ENCODE data around the gene SLC27A3.
"Not testable (repeated sequence)": the region's sequence is repeated elsewhere in the genome, so short reads cannot be mapped to it uniquely, and the experiment has no call there.

Gene SLC27A3

DNA sequence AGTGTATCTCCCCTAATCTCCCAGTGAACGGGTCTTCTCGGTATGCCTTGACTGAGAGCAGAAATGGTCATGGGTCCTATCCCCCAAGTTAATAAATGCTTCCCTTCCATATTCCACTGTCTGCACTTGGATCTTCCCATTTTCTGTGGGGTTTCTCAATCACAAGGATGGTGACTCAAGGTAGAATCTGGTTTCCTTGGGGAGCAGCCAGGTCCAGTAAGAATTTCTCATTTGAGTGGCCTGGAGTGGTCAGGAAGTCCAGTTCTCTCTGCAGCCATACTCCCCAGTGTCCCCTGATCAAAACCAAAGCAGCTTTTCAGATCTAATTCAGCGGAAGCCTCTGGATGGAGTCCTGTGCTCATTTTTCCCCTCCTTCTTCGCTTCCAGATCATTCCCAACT, 14.8 kb upstream of the SLC27A3 start:
- no peak for DNase-seq (ENCODE audit: low read depth in 2 of 2)

DNA sequence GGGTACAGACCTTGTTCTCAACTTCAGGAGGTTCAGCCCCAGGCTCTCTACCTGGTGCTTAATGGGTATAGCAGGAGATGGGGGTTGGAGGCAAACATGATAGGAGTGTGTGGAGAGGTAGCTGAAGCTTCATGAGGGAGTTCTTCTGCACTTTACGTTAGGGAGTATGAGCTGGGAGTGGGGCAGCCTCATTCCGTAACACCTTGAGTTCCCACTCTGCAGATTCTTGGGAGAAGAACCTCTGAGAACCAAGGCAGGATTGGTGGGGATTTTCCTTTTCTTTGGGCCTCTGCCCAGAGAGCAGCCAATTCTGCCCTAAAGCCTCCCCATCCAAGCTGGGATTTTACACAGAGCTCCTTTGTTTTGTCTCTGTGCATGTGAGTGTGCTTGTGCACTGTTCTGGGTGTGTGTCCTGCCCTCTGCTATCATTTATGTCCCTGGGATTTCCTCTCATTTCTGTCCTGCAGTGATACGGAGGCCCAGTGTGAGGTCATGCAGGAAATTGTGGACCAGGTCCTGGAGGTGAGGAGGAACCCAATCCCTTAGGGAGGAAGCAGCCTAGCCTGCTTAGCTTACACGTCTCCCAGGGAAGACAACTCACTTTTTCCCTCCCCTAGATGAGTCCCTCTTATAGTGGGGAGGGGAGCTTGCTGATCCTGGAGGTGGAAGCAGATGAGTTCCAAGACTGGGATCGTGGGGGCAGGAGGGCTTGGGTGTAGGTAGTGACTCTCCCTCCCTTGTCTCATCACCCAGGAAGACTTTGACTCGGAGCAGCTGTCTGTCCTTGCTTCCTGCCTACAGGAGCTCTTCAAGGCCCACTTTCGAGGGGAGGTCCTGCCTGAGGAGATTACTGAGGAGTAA, 11.6 kb upstream of the SLC27A3 start:
- no peak for DNase-seq (ENCODE audit: low read depth in 2 of 2)

DNA sequence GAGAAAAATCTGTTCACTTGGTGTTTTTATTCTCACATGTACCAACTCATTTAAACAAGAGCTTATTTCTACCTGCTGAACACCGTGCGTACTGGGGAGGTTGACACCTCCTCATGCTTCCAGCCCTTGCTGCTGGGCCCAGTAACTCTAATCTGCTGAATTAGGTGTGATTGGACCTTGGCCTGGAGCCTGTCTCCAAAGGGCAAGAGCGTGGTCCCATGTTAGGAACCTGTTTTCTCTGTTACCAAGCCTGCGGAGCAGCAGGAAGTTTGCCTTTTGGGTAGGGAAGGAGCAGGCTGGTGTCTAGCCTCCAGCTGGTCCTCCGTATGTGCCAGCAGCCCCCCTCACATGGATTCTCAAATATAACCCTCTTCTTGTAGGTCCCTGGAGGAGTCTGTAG, 10.9 kb upstream of the SLC27A3 start:
- no peak for DNase-seq (ENCODE audit: low read depth in 2 of 2)

DNA sequence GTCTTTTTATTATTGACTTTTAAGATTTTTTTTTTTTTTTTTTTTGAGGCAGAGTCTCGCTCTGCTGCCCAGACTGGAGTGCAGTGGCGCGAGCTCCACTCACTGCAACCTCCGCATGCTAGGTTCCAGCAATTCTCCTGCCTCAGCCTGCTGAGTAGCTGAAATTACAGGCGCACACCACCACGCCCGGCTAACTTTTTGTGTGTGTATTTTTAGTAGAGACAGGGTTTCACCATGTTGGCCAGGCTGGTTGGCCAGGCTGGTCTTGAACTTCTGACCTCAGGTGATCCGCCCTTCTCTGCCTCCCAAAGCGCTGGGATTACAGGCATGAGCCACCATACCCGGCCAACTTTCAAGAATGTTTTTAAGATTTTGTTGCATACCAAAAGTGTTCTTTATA, 8.5 kb upstream of the SLC27A3 start:
- not testable (repeated sequence) for DNase-seq (ENCODE audit: low read depth in 2 of 2)

DNA sequence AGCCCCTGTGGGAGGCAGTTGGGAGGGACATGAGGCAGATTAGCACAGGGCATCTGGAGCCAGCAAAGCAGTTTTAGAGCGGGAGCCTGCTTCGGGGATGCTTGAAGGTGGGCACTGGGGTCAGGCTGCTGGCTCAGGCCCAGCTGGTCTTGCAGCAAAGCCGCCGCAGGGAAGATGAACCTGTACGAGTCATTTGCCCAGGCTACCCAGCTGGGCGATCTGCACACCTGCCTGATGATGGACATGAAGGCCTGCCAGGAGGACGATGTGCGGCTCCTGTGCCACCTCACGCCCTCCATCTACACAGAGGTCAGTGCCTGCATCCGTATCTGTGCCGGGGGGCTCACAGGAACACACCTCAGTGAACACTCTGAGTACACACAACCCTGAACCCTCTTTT, 7.7 kb upstream of the SLC27A3 start:
- no peak for DNase-seq (ENCODE audit: low read depth in 2 of 2)

DNA sequence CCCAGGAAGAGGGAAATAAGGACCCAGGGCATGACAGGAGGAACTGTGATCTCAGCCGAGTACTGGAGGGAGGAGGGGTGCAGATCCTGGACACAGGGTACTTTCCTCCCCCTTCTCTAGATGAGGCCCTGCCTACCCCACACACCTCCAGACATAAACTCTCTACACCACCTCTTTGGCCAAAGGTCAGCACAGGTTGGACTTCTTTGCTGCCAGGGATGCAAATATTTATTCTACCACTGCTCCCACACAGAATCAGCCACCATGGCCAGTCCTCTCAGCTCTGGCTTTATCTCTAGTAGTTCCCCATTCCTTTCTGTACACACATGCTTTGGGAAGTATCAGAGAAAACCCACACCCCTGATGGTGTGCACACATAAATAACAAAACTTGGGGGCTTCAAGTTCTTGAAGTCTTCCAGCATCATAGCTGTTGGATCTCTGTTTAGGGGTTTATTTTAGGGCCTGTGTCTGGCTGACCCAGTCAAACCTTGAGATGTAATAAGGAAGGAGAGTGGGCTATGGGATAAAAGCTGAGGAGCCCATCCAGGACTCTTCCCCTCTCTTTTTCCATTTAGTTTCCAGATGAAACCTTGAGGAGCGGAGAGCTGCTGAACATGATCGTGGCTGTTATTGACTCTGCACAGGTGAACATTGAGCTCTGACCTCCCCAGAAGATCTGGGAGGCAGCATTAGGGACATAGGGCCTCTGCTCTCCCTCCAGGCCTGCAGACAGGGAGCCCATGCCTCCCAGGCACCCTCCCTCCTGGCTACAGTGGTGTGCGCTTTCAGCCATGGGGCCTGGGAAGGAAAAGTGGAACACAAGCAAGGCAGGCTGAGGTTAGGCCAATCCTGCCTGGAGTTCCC, 6.7 kb upstream of the SLC27A3 start:
- DNase-seq (ENCODE audit: low read depth in 2 of 2), result no peak

DNA sequence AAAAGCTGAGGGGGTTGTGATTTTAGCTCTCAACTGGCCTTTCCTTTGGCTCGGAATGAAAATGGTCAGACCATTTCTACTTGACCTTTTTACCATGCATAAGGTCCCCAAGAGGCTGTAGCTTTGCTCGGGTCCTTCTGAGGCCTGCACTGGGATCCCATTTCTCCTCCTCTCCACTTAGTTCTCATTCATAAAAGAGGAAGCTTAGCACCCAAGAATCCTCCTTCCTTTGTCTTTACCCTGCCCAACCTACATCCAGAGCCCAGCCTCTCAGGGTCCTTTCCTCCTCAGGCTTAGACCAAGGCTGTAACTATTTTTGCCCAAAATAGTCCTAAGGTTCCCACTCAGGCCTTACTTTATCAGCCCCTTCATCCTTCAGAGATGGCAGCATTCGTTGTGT, 6.0 kb upstream of the SLC27A3 start:
- DNase-seq (ENCODE audit: low read depth in 2 of 2), result no peak

DNA sequence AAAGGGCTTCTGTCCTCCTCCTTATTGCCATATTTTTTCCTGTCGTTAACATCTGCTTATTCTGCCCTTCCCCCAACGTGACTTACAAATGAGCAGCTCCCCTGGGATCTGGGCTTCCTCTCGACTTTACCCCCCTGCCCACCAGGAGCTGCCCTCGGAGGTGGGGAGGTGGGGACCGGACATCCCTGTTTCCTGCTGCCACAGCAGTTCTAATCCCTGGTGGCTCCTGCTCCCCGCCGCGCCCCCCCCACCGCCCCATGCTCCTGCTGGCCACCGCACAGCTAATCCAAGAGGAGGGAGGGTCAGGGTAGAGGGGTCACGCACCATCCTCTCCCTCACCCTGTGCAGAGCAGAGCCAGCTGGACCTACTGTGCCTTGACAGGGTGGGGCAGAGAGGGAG, 4.4 kb upstream of the SLC27A3 start:
- DNase-seq (ENCODE audit: low read depth in 2 of 2), result no peak

DNA sequence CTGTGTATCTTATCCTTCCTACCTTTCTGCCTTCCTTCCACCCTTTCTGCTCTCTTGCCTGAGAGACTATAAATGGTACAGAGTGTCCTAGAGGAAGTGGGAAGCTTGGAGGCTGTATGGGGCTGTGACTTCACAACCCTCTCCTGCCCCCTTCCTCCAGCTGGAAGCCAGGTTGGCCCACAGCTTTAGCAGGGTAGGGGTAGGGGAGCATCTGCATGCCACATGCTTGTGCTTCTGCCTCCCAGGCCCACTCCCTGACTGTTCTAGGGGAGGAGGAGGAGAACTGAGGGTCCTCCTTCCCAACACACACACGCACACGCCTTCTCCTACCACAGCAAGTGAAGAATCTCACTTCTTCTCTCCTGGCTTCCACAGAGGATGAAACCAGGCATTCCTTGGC, 3.9 kb upstream of the SLC27A3 start:
- DNase-seq (ENCODE audit: low read depth in 2 of 2), result no peak

DNA sequence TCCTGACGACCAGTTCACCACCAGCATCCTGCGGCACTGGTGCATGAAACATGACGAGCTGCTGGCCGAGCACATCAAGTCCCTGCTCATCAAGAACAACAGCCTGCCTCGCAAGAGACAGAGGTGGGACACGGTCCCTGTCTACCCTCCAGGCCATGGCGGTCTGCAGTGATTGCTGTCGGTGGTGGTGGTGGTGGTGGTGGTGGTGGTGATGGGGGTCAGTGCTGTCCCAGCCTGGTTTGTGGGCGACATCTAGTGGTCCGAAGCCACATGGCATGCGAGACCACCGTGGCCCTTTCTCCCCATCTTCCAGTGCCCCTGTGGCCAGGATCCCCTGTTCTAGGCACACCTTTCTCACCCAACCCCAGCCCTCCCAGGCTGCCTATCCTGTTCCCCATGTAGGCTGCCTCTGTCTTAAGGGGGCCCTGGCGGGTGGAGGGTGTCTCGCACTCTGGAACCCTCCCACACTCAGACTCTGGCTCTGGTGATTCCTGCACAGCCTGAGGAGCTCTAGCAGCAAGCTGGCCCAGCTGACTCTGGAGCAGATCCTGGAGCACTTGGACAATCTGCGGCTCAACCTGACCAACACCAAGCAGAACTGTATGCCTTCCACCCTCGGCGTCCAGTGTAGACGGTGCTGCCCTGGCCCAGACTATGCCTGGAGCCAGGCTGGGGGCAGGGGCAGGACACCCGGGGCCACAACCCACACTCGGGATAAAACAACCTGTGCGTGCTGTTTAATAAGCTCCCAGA, 3.2 kb upstream of the SLC27A3 start:
- no peak for DNase-seq (ENCODE audit: low read depth in 2 of 2)

DNA sequence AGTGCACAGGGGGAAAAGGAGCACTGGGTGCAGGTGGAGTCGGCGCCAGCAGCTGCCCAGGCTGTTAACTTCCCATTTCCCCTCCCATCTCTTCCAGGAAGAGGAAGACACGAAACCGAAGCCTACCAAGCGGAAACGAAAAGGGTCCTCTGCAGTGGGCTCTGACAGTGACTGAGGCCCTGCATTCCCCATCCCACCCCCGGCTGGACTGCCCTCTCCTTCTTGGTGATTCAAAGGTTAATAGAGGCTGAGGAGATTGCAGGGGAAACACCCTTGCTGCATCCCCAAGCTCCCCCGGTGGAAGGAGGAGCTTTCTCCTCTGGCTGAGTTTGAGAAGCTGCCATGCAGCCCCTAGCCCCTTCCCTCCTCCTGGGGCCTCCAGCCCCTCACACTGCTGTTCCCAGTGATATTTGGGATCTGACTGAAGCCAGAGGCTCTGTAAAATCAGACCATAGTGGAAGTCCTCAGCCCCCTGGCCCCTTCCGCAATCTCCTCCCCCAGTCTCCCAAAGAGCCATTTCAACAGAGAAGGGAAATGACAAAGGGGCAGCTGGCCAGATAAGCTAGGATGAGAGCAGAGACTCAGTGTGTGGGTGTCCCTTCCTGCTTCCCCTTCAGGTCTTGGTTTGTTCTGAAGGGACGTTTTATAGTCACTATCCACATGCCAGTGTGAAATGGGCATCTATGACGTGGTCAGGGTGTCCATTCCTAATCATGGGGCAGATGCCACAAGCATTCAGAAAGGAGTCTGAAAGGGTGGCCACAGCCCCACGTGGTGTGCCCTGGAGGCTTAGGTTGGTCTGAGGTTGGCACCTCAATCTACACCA, 1.9 kb upstream of the SLC27A3 start:
- no peak for DNase-seq (ENCODE audit: low read depth in 2 of 2)

DNA sequence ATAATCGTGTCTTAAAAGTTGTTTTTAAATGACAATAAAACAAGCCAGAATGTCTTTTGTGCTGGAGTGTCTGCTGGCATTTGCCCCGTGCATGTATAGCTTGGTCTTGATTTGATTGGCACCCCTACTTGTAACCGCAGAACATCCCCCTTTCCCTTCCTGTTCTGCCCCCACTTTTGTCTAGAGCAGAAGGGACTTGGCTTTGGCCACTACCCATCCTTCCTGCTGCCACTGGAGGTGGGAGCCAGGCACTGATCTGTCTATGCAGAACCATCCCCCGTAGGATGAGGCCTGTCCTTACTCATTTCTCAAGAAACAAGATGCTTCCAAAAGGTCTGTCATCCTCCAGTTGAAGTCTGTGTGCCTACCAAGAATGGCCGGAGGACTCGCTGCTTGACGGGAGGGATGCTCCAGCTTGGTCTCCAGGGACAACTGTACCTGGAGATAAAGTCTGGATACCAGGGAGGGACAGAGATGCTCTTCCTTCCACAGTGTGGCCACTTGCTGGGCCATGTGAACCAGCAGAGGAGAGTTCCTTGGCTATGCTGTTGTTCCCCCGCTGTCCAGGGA, 1.1 kb upstream of the SLC27A3 start:
- DNase-seq (ENCODE audit: low read depth in 2 of 2), result no peak

DNA sequence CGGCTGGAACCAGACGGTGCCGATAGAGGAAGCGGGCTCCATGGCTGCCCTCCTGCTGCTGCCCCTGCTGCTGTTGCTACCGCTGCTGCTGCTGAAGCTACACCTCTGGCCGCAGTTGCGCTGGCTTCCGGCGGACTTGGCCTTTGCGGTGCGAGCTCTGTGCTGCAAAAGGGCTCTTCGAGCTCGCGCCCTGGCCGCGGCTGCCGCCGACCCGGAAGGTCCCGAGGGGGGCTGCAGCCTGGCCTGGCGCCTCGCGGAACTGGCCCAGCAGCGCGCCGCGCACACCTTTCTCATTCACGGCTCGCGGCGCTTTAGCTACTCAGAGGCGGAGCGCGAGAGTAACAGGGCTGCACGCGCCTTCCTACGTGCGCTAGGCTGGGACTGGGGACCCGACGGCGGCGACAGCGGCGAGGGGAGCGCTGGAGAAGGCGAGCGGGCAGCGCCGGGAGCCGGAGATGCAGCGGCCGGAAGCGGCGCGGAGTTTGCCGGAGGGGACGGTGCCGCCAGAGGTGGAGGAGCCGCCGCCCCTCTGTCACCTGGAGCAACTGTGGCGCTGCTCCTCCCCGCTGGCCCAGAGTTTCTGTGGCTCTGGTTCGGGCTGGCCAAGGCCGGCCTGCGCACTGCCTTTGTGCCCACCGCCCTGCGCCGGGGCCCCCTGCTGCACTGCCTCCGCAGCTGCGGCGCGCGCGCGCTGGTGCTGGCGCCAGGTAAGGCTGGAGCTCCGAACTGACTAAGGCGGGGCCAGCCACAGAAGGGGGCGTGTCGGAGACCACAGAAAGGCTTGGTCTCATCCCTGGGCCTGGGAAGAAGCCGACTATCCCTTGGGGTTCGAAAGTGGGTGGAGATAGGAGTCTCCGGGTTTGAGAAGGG, 486 bp downstream of the SLC27A3 start:
- peak; percentile 7 to 33 for DNase-seq (ENCODE audit: low read depth in 2 of 2)

DNA sequence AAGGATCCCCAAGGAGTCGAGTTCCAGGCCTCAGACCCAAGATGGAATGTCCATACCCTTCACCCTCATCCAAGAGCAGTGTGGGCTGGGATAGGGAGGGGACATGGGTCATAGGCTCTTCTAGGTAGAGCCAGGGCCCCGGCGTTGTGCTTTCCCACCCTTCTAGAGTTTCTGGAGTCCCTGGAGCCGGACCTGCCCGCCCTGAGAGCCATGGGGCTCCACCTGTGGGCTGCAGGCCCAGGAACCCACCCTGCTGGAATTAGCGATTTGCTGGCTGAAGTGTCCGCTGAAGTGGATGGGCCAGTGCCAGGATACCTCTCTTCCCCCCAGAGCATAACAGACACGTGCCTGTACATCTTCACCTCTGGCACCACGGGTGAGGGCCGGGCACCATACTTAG, 1.1 kb downstream of the SLC27A3 start:
- no peak for DNase-seq (ENCODE audit: low read depth in 2 of 2)

DNA sequence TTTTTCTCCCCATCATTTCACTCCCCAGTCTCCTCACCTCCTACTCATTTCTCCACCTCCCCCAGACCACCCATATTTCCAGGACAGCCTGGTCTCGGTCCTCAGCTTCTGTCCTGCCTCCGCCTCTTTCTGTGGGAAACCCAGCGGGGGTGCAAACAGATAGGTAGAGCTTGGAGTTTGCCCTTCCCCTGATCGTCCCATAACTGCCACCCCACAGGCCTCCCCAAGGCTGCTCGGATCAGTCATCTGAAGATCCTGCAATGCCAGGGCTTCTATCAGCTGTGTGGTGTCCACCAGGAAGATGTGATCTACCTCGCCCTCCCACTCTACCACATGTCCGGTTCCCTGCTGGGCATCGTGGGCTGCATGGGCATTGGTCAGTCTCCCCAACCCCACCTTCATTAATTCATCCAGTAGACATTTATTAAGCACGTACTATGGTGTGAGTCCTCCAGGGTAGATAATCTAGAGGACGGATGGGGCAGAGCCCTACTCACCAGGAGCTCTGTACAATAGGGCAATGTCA, 1.7 kb downstream of the SLC27A3 start:
- DNase-seq (ENCODE audit: low read depth in 2 of 2), result no peak

DNA sequence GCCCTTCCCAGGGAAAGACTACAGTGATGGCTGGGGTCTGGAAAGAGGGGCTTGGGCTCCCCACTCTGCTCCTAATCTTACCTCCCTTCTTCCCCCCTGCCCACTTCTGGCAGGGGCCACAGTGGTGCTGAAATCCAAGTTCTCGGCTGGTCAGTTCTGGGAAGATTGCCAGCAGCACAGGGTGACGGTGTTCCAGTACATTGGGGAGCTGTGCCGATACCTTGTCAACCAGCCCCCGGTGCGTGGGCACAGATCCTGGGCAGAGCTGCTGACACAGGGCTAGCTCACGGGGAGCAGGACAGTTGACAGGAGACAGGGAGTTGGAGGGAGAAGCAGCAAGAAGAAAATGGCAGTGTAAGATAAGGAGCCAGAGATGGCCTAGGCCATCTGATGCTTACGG, 2.4 kb downstream of the SLC27A3 start:
- DNase-seq (ENCODE audit: low read depth in 2 of 2), result no peak

DNA sequence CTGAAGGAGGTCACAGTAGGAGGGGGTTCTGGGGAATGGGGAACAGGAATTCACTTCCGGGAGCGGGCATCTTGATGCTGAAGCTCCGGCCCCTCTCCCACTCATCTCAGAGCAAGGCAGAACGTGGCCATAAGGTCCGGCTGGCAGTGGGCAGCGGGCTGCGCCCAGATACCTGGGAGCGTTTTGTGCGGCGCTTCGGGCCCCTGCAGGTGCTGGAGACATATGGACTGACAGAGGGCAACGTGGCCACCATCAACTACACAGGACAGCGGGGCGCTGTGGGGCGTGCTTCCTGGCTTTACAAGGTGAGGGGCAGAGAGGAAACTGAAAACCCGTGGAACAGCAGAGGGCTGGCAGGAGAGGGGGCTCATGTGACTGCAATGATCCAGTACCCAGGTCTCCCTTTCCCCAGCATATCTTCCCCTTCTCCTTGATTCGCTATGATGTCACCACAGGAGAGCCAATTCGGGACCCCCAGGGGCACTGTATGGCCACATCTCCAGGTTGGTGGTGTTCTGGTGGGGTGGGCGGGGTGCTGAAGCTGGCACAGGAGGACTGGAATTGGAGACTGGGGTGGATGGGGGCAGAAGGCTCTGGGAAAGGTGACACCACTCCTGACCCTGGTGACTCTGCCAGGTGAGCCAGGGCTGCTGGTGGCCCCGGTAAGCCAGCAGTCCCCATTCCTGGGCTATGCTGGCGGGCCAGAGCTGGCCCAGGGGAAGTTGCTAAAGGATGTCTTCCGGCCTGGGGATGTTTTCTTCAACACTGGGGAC, 3.0 kb downstream of the SLC27A3 start:
- DNase-seq (ENCODE audit: low read depth in 2 of 2), result no peak

DNA sequence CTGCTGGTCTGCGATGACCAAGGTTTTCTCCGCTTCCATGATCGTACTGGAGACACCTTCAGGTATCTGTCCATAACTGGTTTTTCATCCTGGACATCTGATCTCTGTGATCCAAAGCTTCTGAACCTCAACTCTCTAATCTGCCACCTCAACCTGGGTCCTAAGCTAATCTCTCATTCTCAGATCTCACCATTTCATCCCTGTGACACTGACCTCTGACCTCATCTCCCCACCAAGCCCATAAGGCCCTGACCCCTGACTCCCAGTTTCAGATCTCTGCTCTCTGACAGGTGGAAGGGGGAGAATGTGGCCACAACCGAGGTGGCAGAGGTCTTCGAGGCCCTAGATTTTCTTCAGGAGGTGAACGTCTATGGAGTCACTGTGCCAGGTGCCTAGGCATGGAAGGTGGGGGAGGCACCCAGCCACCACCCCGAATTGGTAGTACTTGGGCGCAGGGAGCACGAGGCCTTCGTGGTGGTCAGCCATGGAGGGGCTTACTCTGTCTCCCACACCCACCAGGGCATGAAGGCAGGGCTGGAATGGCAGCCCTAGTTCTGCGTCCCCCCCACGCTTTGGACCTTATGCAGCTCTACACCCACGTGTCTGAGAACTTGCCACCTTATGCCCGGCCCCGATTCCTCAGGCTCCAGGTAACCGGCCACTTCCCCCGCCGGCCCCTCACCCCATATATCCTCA, 3.8 kb downstream of the SLC27A3 start:
- no peak for DNase-seq (ENCODE audit: low read depth in 2 of 2)

Data from stimulated activated CD4-positive, alpha-beta T cell treated with anti-CD3 and anti-CD28 coated beads, Interleukin-1b, Interleukin-23, amount 100 ng/mL, for 1 hour (primary cell).